ENCODE data around the gene WDR86.

The WDR86 gene

DNA sequence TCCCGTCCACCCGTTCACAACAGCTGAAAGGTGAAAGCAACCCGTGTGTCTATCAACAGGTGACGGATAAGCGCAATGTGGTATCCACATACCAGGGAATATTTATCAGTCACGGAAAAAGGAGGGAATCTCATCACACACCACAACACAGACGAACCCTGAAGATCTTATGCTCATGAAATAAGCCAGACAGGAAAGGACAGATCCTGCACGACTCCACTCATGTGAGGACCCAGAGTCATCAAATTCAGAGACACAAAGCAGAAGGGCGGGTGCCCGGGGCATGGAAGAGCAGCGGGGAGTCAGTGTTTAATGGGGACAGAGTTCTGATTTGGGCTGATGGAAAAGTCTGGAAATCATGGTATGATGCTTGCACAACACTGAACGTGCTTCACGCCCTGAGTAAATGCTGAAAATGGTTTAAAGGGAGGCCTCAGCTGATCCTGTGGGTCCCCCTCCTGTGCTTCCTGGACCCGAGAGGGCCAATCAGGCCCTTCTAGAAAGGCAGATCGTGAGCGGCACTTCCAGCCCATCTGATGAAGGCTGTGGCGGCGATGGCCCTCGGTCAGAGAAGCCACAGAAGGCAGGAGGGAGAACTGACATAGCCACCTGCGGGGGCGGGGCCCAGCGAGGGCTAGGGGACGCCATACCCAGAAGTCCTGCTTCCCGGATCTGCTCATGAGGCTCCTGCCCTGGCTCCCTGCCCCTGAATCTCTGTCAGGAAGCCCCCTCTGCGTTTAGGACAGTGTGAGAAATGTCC lies 19.1 kb downstream of the WDR86 start:
- no peaks in the 10 kb centered on the region for H3K36me3 ChIP-seq (ENCODE audit: control insufficient read depth, insufficient read depth, low read length)
- H3K4me1 ChIP-seq (ENCODE audit: control insufficient read depth, insufficient read depth, low read length): peaks cover 20% of the 10 kb centered on the region
- H3K9me3 ChIP-seq (ENCODE audit: control insufficient read depth, low read length): no peaks in the 10 kb centered on the region
- H3K4me3 ChIP-seq (ENCODE audit: insufficient read depth, low read depth, low read length): no peak overlapping the region
- 85% methylated on average over 25 of the region's 25 CpGs for WGBS, 2 experiments
- no peak overlapping the region for H3K27ac ChIP-seq (ENCODE audit: insufficient read depth, low read depth, low read length, poor library complexity, severe bottlenecking)
- H3K27me3 ChIP-seq (ENCODE audit: control insufficient read depth, insufficient read depth, low read length, poor library complexity, severe bottlenecking): peaks cover 4% of the 10 kb centered on the region

DNA sequence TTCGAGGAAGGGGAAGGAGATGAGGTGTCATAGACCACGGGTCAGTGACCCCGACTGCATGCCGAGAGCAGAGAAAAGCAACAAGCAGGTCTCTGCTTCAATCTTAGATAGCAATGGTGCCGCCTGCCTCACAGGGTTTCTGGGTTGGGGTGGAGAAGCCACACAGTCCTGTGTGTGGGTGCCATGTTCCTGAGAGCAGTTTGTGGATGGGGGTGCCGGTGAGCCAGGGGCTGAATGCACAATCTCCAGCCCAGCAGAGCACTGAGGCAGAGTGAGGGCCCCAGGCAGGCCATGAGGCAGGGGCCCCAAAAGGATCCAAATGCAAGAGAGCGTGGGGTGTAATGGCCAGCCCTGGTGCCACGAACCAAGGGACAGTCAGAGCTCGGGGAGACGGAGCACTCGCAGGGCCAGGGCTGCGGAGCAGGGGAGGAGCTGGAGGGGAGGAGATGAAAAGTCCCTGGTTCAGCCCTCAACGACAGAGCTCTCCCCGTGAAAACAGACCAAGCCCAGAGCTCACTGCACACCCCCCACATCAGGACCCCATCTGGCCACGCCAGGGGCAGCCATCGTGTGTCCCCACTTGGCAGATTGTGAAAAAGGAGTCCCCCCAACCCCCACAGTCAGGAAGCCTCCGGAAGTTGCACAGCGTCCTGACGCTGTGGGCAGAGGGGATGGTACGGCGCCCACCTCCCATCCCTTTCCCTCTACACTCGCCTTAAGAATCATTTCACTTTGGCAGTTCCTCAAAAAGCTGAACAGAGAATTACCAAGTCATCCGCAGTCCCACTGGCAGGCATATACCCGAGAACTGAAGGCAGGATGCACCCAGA lies 19.9 kb downstream of the WDR86 start:
- no peak overlapping the region for H3K27ac ChIP-seq (ENCODE audit: insufficient read depth, low read depth, low read length, poor library complexity, severe bottlenecking)
- no peak overlapping the region for H3K4me3 ChIP-seq (ENCODE audit: insufficient read depth, low read depth, low read length)
- H3K4me1 ChIP-seq (ENCODE audit: control insufficient read depth, insufficient read depth, low read length): peaks cover 14% of the 10 kb centered on the region
- no peaks in the 10 kb centered on the region for H3K36me3 ChIP-seq (ENCODE audit: control insufficient read depth, insufficient read depth, low read length)
- WGBS, 2 experiments: 93 to 95% methylated on average over 24 of the region's 24 CpGs
- no peaks in the 10 kb centered on the region for H3K9me3 ChIP-seq (ENCODE audit: control insufficient read depth, low read length)
- peaks cover 4% of the 10 kb centered on the region for H3K27me3 ChIP-seq (ENCODE audit: control insufficient read depth, insufficient read depth, low read length, poor library complexity, severe bottlenecking)

DNA sequence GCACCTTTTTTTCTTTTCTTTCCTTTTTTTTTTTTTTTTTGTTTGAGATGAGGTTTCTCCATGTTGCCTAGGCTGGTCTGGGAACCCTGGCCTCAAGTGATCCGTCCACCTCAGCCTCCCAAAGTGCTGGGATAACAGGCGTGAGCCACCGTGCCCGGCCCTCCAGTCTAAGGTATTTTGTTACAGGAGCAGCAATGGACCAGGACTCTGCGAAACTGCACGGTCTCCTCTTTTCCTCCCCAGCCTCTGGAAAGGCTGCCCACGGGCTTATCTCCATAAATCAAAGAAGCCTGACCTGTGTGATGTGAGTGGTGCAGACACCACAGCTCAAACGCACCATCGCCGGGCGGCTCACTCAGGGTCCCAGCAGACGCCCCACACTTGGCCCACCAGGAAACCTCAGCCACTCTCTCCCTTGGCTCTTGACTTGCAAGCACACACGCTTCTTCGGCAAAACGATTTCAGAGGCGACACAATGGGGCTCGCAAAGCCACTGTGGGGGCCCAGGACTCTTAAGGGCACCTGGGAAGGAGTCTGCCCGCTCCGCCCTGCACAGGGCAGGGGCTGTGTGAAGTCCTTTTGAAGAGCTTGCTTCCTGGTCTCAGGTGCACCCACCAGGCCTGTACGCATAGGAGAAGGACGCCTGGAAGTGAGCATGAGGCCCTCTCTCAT lies 20.6 kb downstream of the WDR86 start:
- WGBS, 2 experiments: 93 to 95% methylated on average over 21 of the region's 21 CpGs
- H3K4me1 ChIP-seq (ENCODE audit: control insufficient read depth, insufficient read depth, low read length): peaks cover 10% of the 10 kb centered on the region
- no peak overlapping the region for H3K4me3 ChIP-seq (ENCODE audit: insufficient read depth, low read depth, low read length)
- H3K36me3 ChIP-seq (ENCODE audit: control insufficient read depth, insufficient read depth, low read length): no peaks in the 10 kb centered on the region
- no peak overlapping the region for H3K27ac ChIP-seq (ENCODE audit: insufficient read depth, low read depth, low read length, poor library complexity, severe bottlenecking)
- no peaks in the 10 kb centered on the region for H3K9me3 ChIP-seq (ENCODE audit: control insufficient read depth, low read length)
- peaks cover 8% of the 10 kb centered on the region for H3K27me3 ChIP-seq (ENCODE audit: control insufficient read depth, insufficient read depth, low read length, poor library complexity, severe bottlenecking)

DNA sequence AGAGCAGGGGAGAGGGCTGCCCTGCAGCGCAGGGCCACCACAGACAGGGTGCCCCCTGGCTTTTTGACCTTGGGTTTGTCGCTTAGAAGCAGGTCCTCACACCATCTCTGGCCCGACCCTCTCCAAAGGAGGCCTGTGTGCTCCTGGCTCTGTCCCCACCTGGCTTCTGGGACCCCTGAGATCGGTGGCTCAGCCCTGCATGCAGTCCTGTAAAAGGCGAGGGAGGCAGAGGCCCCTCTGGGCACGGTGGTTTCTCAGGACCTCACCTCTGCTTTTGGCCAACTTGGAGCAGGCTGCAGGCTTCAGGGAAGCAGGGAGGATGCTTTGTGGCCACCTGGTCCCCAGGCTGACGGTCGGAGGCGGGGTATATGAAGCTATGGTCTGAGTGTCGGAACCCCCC lies 21.4 kb downstream of the WDR86 start:
- Histone ChIP-seq H3K9me3 (ENCODE audit: control insufficient read depth, low read length) (no peaks in the 10 kb centered on the region), H3K4me1 (ENCODE audit: control insufficient read depth, insufficient read depth, low read length) (peaks cover 10% of the 10 kb centered on the region), H3K27me3 (ENCODE audit: control insufficient read depth, insufficient read depth, low read length, poor library complexity, severe bottlenecking) (peaks cover 16% of the 10 kb centered on the region), H3K4me3 (ENCODE audit: insufficient read depth, low read depth, low read length) (no peak overlapping the region), H3K36me3 (ENCODE audit: control insufficient read depth, insufficient read depth, low read length) (no peaks in the 10 kb centered on the region), H3K27ac (ENCODE audit: insufficient read depth, low read depth, low read length, poor library complexity, severe bottlenecking) (no peak overlapping the region)
- 89 to 90% methylated on average over 10 of the region's 10 CpGs for WGBS, 2 experiments

DNA sequence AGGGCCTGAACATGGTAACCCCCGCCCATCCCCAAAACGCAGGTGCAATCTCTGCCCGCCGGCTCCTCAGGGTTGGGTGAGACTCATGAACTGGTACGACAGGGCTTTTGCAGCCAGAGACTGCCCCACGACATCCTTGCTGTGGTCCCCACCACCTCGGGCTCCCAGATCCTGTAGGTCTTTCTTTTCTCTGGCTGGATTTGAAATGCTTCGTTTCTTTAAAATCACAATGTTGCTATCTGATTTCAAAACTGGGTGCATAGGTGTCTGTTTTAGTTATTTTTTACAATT lies 21.9 kb downstream of the WDR86 start:
- Histone ChIP-seq H3K4me3 (ENCODE audit: insufficient read depth, low read depth, low read length) (no peak overlapping the region), H3K36me3 (ENCODE audit: control insufficient read depth, insufficient read depth, low read length) (no peaks in the 10 kb centered on the region), H3K9me3 (ENCODE audit: control insufficient read depth, low read length) (no peaks in the 10 kb centered on the region), H3K4me1 (ENCODE audit: control insufficient read depth, insufficient read depth, low read length) (peaks cover 10% of the 10 kb centered on the region), H3K27ac (ENCODE audit: insufficient read depth, low read depth, low read length, poor library complexity, severe bottlenecking) (no peak overlapping the region), H3K27me3 (ENCODE audit: control insufficient read depth, insufficient read depth, low read length, poor library complexity, severe bottlenecking) (peaks cover 21% of the 10 kb centered on the region)
- WGBS, 2 experiments: 92 to 96% methylated on average over 7 to 8 of the region's 8 CpGs

DNA sequence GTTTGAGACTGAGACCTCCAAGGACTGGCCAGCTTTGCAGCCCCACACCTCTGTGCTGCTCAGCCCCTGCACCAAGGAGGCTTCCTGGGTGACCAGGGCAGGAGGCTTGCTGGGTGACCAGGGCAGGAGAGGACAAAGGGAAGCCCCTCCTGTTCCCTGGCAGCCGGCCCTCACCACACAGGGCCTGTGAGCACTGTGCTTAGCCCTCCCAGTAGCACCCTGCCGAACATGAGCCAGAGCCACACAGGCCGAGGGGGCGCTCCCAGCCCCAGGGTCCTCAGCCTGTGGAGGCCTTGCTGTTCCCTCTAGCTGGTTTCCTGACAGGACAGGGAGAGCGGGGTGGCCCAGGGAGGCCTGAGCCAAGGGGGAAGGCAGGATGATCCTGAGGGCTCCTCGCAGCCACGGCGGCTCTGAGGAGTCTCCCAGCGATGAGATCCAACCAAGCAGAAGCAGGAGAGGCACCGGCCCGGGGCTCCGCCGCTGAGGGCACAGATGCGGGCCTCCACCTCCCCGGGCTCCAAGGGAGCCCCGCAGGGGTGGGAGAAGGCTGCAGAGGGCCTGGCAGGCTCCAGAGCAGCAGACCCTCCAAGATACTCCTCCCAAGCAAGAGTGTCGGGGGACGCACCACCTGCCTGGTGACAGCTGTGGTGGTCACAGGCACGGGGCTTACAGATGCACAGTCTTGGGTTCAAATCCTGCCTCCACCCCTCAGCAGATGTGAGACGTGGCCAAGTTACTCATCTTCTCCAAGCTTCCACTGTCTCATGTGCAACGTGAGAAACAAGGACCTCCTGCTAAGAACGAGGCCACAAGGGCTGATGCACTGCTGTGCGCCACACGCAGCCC lies 22.5 kb downstream of the WDR86 start:
- 91% methylated on average over 24 of the region's 24 CpGs for WGBS, 2 experiments
- no peaks in the 10 kb centered on the region for H3K9me3 ChIP-seq (ENCODE audit: control insufficient read depth, low read length)
- H3K27me3 ChIP-seq (ENCODE audit: control insufficient read depth, insufficient read depth, low read length, poor library complexity, severe bottlenecking): peaks cover 26% of the 10 kb centered on the region
- H3K27ac ChIP-seq (ENCODE audit: insufficient read depth, low read depth, low read length, poor library complexity, severe bottlenecking): no peak overlapping the region
- no peaks in the 10 kb centered on the region for H3K36me3 ChIP-seq (ENCODE audit: control insufficient read depth, insufficient read depth, low read length)
- H3K4me3 ChIP-seq (ENCODE audit: insufficient read depth, low read depth, low read length): no peak overlapping the region
- H3K4me1 ChIP-seq (ENCODE audit: control insufficient read depth, insufficient read depth, low read length): peaks cover 4% of the 10 kb centered on the region

DNA sequence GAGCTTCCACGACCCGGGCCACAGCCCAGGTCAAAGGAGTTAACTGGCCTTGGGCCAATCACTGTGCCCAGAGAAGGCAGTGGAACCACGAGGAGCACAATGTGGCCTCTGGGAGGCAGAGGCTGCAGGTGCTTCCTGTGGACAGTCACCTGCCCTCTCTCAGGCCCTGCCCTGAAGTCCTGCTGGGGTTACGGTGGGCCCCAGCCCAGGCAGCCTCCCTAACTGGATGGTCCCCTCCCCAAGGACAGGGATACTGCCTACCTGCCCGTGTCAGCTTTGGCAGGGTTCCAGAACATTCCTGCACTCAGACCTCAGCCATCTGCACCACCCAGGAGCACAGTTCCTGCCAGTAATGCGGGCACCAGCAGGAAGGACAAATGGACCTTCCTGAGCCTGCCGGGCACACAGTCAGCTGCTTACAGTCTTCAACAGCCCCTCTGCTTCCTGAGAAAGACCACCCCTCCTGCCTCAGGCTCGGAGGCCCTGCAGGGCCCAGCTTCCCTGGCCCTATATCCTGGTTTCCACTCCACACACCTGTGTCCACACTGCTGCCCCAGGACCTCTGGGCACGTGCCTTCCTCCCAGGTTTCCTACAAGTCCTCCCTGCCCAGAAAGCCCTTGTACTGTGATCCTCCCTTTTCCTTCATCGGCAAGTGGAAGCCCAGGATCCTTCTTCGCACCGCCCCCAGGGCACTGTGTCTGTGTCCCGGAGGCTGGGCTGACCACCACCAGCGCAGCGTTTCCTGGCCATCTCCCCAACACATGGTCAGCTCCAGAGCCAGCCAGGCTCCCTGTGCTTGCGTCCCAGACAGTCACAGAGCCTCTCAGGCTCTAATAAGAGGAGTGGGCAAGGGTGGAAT lies 23.3 kb downstream of the WDR86 start:
- no peaks in the 10 kb centered on the region for H3K4me1 ChIP-seq (ENCODE audit: control insufficient read depth, insufficient read depth, low read length)
- no peaks in the 10 kb centered on the region for H3K36me3 ChIP-seq (ENCODE audit: control insufficient read depth, insufficient read depth, low read length)
- H3K4me3 ChIP-seq (ENCODE audit: insufficient read depth, low read depth, low read length): no peak overlapping the region
- no peaks in the 10 kb centered on the region for H3K9me3 ChIP-seq (ENCODE audit: control insufficient read depth, low read length)
- peaks cover 35% of the 10 kb centered on the region for H3K27me3 ChIP-seq (ENCODE audit: control insufficient read depth, insufficient read depth, low read length, poor library complexity, severe bottlenecking)
- WGBS, 2 experiments: 92% methylated on average over 16 of the region's 16 CpGs
- no peak overlapping the region for H3K27ac ChIP-seq (ENCODE audit: insufficient read depth, low read depth, low read length, poor library complexity, severe bottlenecking)

DNA sequence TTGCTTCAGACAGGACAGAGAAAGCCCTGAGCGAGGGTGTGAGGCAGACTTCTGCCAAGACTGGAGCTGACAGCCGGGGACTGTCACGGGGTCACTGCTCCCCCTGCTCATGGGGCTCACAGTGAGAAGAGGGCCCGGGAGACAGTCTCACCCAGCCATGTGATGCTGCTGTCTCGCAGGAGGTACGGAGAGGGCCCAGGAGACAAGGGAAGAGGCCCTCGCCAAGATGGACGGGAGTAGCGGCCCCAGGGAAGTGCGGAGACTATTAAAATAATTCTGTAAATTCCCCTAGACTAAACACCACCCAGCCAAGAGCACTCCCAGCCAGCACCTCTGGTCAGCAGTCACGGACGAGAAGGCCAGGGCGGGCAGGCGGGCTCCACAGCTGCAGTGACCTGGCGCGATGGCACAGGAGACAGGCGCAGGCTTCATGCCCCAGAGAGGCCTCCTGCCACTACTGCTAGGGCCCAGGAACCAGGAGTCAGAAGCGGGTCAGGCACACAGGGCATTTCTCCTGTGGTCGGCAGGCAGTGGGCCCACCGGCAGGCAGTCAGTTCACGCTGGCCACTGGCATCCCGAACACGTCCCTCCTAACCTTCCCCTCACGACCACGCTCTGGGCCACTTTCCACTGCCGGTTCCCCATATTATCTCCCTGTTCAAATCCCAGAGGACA lies 24.1 kb downstream of the WDR86 start:
- H3K36me3 ChIP-seq (ENCODE audit: control insufficient read depth, insufficient read depth, low read length): no peaks in the 10 kb centered on the region
- H3K4me3 ChIP-seq (ENCODE audit: insufficient read depth, low read depth, low read length): no peak overlapping the region
- no peaks in the 10 kb centered on the region for H3K9me3 ChIP-seq (ENCODE audit: control insufficient read depth, low read length)
- no peak overlapping the region for H3K27ac ChIP-seq (ENCODE audit: insufficient read depth, low read depth, low read length, poor library complexity, severe bottlenecking)
- H3K27me3 ChIP-seq (ENCODE audit: control insufficient read depth, insufficient read depth, low read length, poor library complexity, severe bottlenecking): peaks cover 43% of the 10 kb centered on the region
- H3K4me1 ChIP-seq (ENCODE audit: control insufficient read depth, insufficient read depth, low read length): peaks cover 4% of the 10 kb centered on the region
- WGBS, 2 experiments: 93 to 95% methylated on average over 26 of the region's 26 CpGs

Measured in ectodermal cell (in vitro differentiated cells).